IMR-90 (cell line): ENCODE data around the gene TFAP2E. TPM values are rescaled to one million over a fixed set of nuclear protein-coding genes. Genes with fewer than 3 reads are reported as not detected.

Experiments
- ATAC-seq: fragments of 200-7000 bp; cut with Tn5 transposase; 2 replicates; pipeline ENCODE4 v1.9.1; 2020; ENCODE audit warnings: low read depth, mild to moderate bottlenecking, moderate library complexity
- BruUV-seq: library from RNA; stranded (reverse); fragments of 400-500 nt; replicated peaks from 2 replicates; lab custom pipeline; 2021; lab: Mats Ljungman, UMichigan
- CTCF ChIA-PET: fragments of 300-600 bp; formaldehyde crosslinking; extraction: SDS; loops from one replicate; lab custom pipeline; 2021; ENCODE audit warnings: antibody characterized with exemption; lab: Yijun Ruan, JAX
- POLR2A ChIA-PET: fragments of 300-600 bp; sonication (Branson Sonifier 250); formaldehyde crosslinking; loops from one replicate; lab custom pipeline; 2022; ENCODE audit warnings: antibody characterized with exemption; ENCODE audit not compliant: unreplicated experiment; lab: Charles Lee
- DNase-seq: peaks from one replicate; pipeline ENCODE4 v3.0.0; 2013
- H2AFZ ChIP-seq: replicated peaks from 2 replicates; pipeline ENCODE3; 2013; ENCODE audit warnings: low read length, mild to moderate bottlenecking; ENCODE audit not compliant: poor library complexity
- H2AK5ac ChIP-seq: 2 replicates; pipeline ENCODE4 v1.6.1; 2013; ENCODE audit warnings: low read depth, low read length, inconsistent platforms
- H2AK9ac ChIP-seq: replicated peaks from 2 replicates; pipeline ENCODE3; 2013; ENCODE audit warnings: mild to moderate bottlenecking, low read depth, low read length, moderate library complexity; ENCODE audit not compliant: poor library complexity
- H2BK120ac ChIP-seq: 2 replicates; pipeline ENCODE4 v1.6.1; 2013; ENCODE audit warnings: low read depth, low read length, inconsistent platforms
- H2BK15ac ChIP-seq: 3 replicates; pipeline ENCODE4 v1.6.1; 2013; ENCODE audit warnings: low read depth, low read length, inconsistent platforms
- H2BK20ac ChIP-seq: 2 replicates; pipeline ENCODE4 v1.6.1; 2013; ENCODE audit warnings: low read depth, mild to moderate bottlenecking, inconsistent platforms, low read length, moderate library complexity
- H2BK5ac ChIP-seq: 2 replicates; pipeline ENCODE4 v1.6.1; 2013; ENCODE audit warnings: mild to moderate bottlenecking, low read depth, low read length, inconsistent platforms; ENCODE audit not compliant: poor library complexity, severe bottlenecking
- H3K14ac ChIP-seq: replicated peaks from 2 replicates; pipeline ENCODE4 v1.6.1; 2013; ENCODE audit warnings: low read depth, low read length, inconsistent platforms
- H3K18ac ChIP-seq: 2 replicates; pipeline ENCODE4 v1.6.1; 2013; ENCODE audit warnings: low read depth, low read length, control low read depth
- H3K23ac ChIP-seq: 2 replicates; pipeline ENCODE4 v1.6.1; 2013; ENCODE audit warnings: low read depth, low read length, inconsistent platforms
- H3K27ac ChIP-seq: 2 replicates; pipeline ENCODE4 v1.5.1; 2013; ENCODE audit warnings: mild to moderate bottlenecking, control low read depth, low read length; ENCODE audit not compliant: insufficient read depth
- H3K27me3 ChIP-seq: 2 replicates; pipeline ENCODE4 v1.6.1; 2013; ENCODE audit warnings: low read length; ENCODE audit not compliant: control insufficient read depth, insufficient read depth
- H3K36me3 ChIP-seq: 2 replicates; pipeline ENCODE4 v1.6.1; 2013; ENCODE audit warnings: low read length, mixed read lengths; ENCODE audit not compliant: control insufficient read depth, insufficient read depth
- H3K4ac ChIP-seq: 2 replicates; pipeline ENCODE4 v1.6.1; 2013; ENCODE audit warnings: low read depth, low read length, inconsistent platforms
- H3K4me1 ChIP-seq: 2 replicates; pipeline ENCODE4 v1.6.1; 2013; ENCODE audit warnings: low read length, mixed read lengths; ENCODE audit not compliant: control insufficient read depth, insufficient read depth
- H3K4me2 ChIP-seq: 2 replicates; pipeline ENCODE4 v1.6.1; 2013; ENCODE audit warnings: low read depth, mild to moderate bottlenecking, control low read depth, low read length, moderate library complexity
- H3K4me3 ChIP-seq: 2 replicates; pipeline ENCODE4 v1.5.1; 2013; ENCODE audit warnings: low read depth, mild to moderate bottlenecking, control low read depth, low read length, moderate library complexity; ENCODE audit not compliant: insufficient read depth
- H3K56ac ChIP-seq: 2 replicates; pipeline ENCODE4 v1.6.1; 2013; ENCODE audit warnings: low read length, inconsistent platforms; ENCODE audit not compliant: insufficient read depth; ENCODE audit errors: extremely low read depth
- H3K79me1 ChIP-seq, 2 experiments: 2 replicates each; pipeline ENCODE4 v1.6.1; 2013; ENCODE audit warnings: low read length in 2 of 2, inconsistent platforms in 1 of 2, low read depth in 1 of 2
- H3K9ac ChIP-seq: 2 replicates; pipeline ENCODE4 v1.6.1; 2013; ENCODE audit warnings: low read depth, low read length, control low read depth
- H3K9me1 ChIP-seq: 2 replicates; pipeline ENCODE4 v1.6.1; 2013; ENCODE audit warnings: low read length, inconsistent platforms; ENCODE audit not compliant: insufficient read depth
- H3K9me3 ChIP-seq: 2 replicates; pipeline ENCODE4 v1.6.1; 2013; ENCODE audit warnings: low read length; ENCODE audit not compliant: control insufficient read depth, insufficient read depth
- H4K20me1 ChIP-seq: 2 replicates; pipeline ENCODE4 v1.6.1; 2013; ENCODE audit warnings: low read length, inconsistent platforms; ENCODE audit not compliant: insufficient read depth
- H4K5ac ChIP-seq: 2 replicates; pipeline ENCODE4 v1.6.1; 2013; ENCODE audit warnings: mild to moderate bottlenecking, low read depth, low read length, control low read depth
- H4K8ac ChIP-seq, 2 experiments: 2 replicates each; pipeline ENCODE4 v1.6.1; 2013; ENCODE audit warnings: low read depth in 2 of 2, low read length in 2 of 2, control low read depth in 1 of 2, inconsistent platforms in 1 of 2
- H4K91ac ChIP-seq: 2 replicates; pipeline ENCODE4 v1.6.1; 2013; ENCODE audit warnings: low read depth, low read length, inconsistent platforms; ENCODE audit not compliant: insufficient read depth
- ELK1 ChIP-seq: fragments of 150-350 bp; IDR thresholded peaks from 2 replicates; pipeline ENCODE4 v1.6.1; 2016; ENCODE audit warnings: low read depth, mild to moderate bottlenecking, low read length, moderate library complexity, borderline replicate concordance
- FOS ChIP-seq: fragments of 150-350 bp; IDR thresholded peaks from 2 replicates; pipeline ENCODE4 v1.6.1; 2016; ENCODE audit warnings: low read depth, low read length
- NFE2L2 ChIP-seq: fragments of 150-350 bp; IDR thresholded peaks from 2 replicates; pipeline ENCODE4 v1.6.1; 2016; ENCODE audit warnings: low read depth, mild to moderate bottlenecking, low read length
- POLR2A ChIP-seq: IDR thresholded peaks from 2 replicates; pipeline ENCODE4 v1.6.1; 2012; ENCODE audit warnings: mild to moderate bottlenecking, low read depth, low read length
- WGBS, 2 experiments: methylation state at CpG; one replicate each; pipeline versions ENCODE4 v1.1.5 to v1.1.7; 2013; ENCODE audit warnings: missing lambda C conversion rate in 2 of 2; ENCODE audit not compliant: insufficient read length in 1 of 2; ENCODE audit errors: extremely low coverage in 2 of 2; 5-methylcytosine and 5-hydroxymethylcytosine counted together
- dilution Hi-C: fragments of 300-500 bp; cut with HindIII; formaldehyde crosslinking; loops from one replicate; pipeline ENCODE4 v1.14.3; 2018; ENCODE audit warnings: low sequenced_read_pairs; ENCODE audit not compliant: unreplicated experiment
- in situ Hi-C: fragments of 300-500 bp; cut with MboI; formaldehyde crosslinking; loops from 3 replicates; pipeline ENCODE4 v1.14.3; 2019; ENCODE audit warnings: low sequenced_read_pairs, inconsistent platforms, mixed read lengths
- intact Hi-C: fragments of 100-400 bp; cut with micrococcal nuclease; formaldehyde crosslinking; loops from 2 replicates; pipeline ENCODE4 v1.10.0; 2022
- polyA plus RNA-seq, 3 experiments: library from polyadenylated mRNA; depleted of rRNA; stranded (reverse); fragments of >200 nt; gene quantifications; 2 replicates each; pipeline ENCODE4 v1.2.3, GENCODE V29; 2012; ENCODE audit warnings: low replicate concordance in 1 of 3
- total RNA-seq: library from RNA; depleted of rRNA; stranded (reverse); fragments of >200 nt; gene quantifications from 2 replicates; pipeline ENCODE4 v1.2.3, GENCODE V29; 2012
- TF ChIP-seq, protein P1 (sequence below): fragments of 150-350 bp; IDR thresholded peaks from 2 replicates; pipeline ENCODE4 v1.6.1; 2017; ENCODE audit warnings: mild to moderate bottlenecking, antibody characterized with exemption, low read length, low read depth

The TFAP2E gene
- total and polyA plus RNA-seq, 2 of the 4 experiments (the other 2 are of a cell fraction), result under 0.01 to 0.19 TPM

DNA sequence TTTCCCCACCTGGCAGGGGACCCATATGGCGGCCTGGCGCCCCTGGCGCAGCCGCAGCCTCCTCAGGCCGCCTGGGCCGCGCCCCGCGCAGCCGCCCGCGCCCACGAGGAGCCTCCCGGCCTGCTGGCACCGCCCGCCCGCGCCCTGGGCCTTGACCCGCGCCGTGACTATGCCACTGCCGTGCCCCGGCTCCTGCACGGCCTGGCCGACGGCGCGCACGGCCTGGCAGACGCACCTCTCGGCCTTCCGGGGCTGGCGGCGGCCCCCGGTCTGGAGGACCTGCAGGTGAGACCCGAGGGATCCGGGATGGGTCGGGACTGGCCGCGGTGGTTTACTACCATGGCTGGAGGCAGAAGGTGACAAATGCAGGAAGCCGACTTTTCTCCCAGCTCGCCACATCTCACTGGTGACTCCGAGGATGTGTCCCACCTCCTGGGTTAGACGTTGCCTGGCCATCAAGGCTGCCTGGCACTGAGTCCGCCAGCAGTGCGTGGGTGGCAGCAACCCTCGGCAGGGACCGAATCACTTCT is 1.1 kb downstream of the TFAP2E start:
- dilution Hi-C loops, result no loop called here
- no peak overlapping the region for H3K23ac ChIP-seq
- ChIA-PET POLR2A (no interaction called here), CTCF (no interaction called here)
- H3K18ac ChIP-seq, result no peak overlapping the region
- no peaks in the 10 kb centered on the region for H3K9me1 ChIP-seq
- H2BK5ac ChIP-seq, result no peak overlapping the region
- H3K56ac ChIP-seq, result no peak overlapping the region
- in situ Hi-C loops, result loop anchor here (5.0 kb wide), 1 partner anchor 198 kb away; no protein-coding TSS in a partner anchor
- H3K4me3 ChIP-seq, result no peak overlapping the region
- peaks cover 1% of the 10 kb centered on the region; the same call in 1 of the 2 replicates for H3K4me1 ChIP-seq
- H2BK120ac ChIP-seq, result no peak overlapping the region
- no peak overlapping the region for H2AK5ac ChIP-seq
- peaks cover 51% of the 10 kb centered on the region for H3K27me3 ChIP-seq
- no peak overlapping the region for H3K4ac ChIP-seq
- no peaks in the 10 kb centered on the region for H3K79me1 ChIP-seq
- no peaks in the 10 kb centered on the region for H3K9me3 ChIP-seq
- no peak for ATAC-seq
- H2BK20ac ChIP-seq, result no peak overlapping the region
- WGBS, 2 experiments, result 42% methylated on average over 30 of the region's 48 CpGs; no CpG with 5 or more reads in 1 of the 2 experiments
- no peak overlapping the region for H3K14ac ChIP-seq
- intact Hi-C loops, result no loop called here
- no peak overlapping the region for H3K9ac ChIP-seq
- H3K36me3 ChIP-seq, result no peaks in the 10 kb centered on the region
- TF ChIP-seq, protein P1, sequence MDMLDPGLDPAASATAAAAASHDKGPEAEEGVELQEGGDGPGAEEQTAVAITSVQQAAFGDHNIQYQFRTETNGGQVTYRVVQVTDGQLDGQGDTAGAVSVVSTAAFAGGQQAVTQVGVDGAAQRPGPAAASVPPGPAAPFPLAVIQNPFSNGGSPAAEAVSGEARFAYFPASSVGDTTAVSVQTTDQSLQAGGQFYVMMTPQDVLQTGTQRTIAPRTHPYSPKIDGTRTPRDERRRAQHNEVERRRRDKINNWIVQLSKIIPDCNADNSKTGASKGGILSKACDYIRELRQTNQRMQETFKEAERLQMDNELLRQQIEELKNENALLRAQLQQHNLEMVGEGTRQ, result no peak
- TF ChIP-seq POLR2A, result no peak
- no peak for TF ChIP-seq FOS
- no peak for TF ChIP-seq ELK1
- TF ChIP-seq NFE2L2, result no peak
- H4K20me1 ChIP-seq, result 0 out of 2 replicates have a peak, but pooled peaks cover 2% of the 10 kb centered on the region
- H4K5ac ChIP-seq, result no peak overlapping the region
- no TSS peak for BruUV-seq
- H4K8ac ChIP-seq, result no peak overlapping the region
- H2AK9ac ChIP-seq, result no peak overlapping the region
- no peak overlapping the region for H3K27ac ChIP-seq
- no peak overlapping the region for H2BK15ac ChIP-seq
- H2AFZ ChIP-seq, result no peak overlapping the region
- no peak for DNase-seq
- no peak overlapping the region for H4K91ac ChIP-seq
- H3K4me2 ChIP-seq, result no peak overlapping the region
